Measurements from ENCODE around the gene ACE. TPM values are rescaled to one million over a fixed set of nuclear protein-coding genes. Genes with fewer than 3 reads are reported as not detected.

ACE gene
- total RNA-seq, 1 experiment from 2014 or later, result 5.4 TPM

- Histone ChIP-seq H2BK20ac (ENCODE audit: low read depth, low read length, poor library complexity, severe bottlenecking) (no peak overlapping the region), H3K14ac (ENCODE audit: insufficient read depth, low read length) (no peak overlapping the region), H4K5ac (ENCODE audit: insufficient read length, low read depth, low read length) (no peak overlapping the region), H3K27ac (ENCODE audit: insufficient read length, low read depth, low read length) (no peak overlapping the region), H3K4me2 (ENCODE audit: insufficient read depth, insufficient read length, low read length) (no peak overlapping the region), H3K9me3 (ENCODE audit: control insufficient read depth, low read depth, low read length) (no peaks in the 10 kb centered on the region), H2BK5ac (ENCODE audit: insufficient read length, low read length) (no peak overlapping the region), H3K4ac (ENCODE audit: low read depth, low read length) (no peak overlapping the region), H4K20me1 (ENCODE audit: control insufficient read depth, insufficient read depth, insufficient read length) (no peaks in the 10 kb centered on the region), H3K18ac (ENCODE audit: insufficient read length, low read depth, low read length) (no peak overlapping the region), H3K23ac (ENCODE audit: insufficient read length, low read depth, low read length) (no peak overlapping the region), H3T11ph (ENCODE audit: low read length) (no peak overlapping the region), H4K8ac (replicated peaks; ENCODE audit: insufficient read length, low read depth, low read length) (no peak overlapping the region), H3K79me1 (ENCODE audit: insufficient read depth, low read depth, low read length, poor library complexity, severe bottlenecking) (no peaks in the 10 kb centered on the region), H2AFZ (ENCODE audit: low read length) (no peak overlapping the region), H3K79me2 (ENCODE audit: insufficient read depth, low read length) (no peaks in the 10 kb centered on the region), H2BK12ac (ENCODE audit: insufficient read length, low read depth, low read length) (no peak overlapping the region), H3K9ac (ENCODE audit: extremely low read depth, insufficient read length, low read length) (no peak overlapping the region), H2BK120ac (ENCODE audit: low read depth, low read length, poor library complexity, severe bottlenecking) (no peak overlapping the region), H4K91ac (ENCODE audit: insufficient read length, low read depth, low read length) (no peak overlapping the region), H3K56ac (ENCODE audit: insufficient read length, low read depth, low read length) (no peak overlapping the region), H2BK15ac (ENCODE audit: low read depth, low read length) (no peak overlapping the region), H3K27me3 (ENCODE audit: insufficient read depth, low read length) (no peaks in the 10 kb centered on the region), H3K23me2 (ENCODE audit: insufficient read length, low read depth, low read length, poor library complexity, severe bottlenecking) (no peaks in the 10 kb centered on the region), H2AK5ac (ENCODE audit: insufficient read length, low read length) (no peak overlapping the region), H3K4me1 (ENCODE audit: insufficient read depth, low read length) (no peaks in the 10 kb centered on the region)
- DNase-seq, result peak; percentile 73
- H3K27me3 Mint-ChIP-seq (ENCODE audit: low read depth), result no peaks in the 10 kb centered on the region; the same call in 1 of the 2 replicates
- no peaks in the 10 kb centered on the region for H3K9me3 Mint-ChIP-seq
- WGBS (ENCODE audit: extremely low coverage, insufficient read length, low lambda C conversion rate), result no CpG with 5 or more reads among the region's 10 CpGs
- H3K4me3 Mint-ChIP-seq, result no peak overlapping the region
- no peaks in the 10 kb centered on the region; a peak in 1 of 7 replicates for H3K36me3 Mint-ChIP-seq (ENCODE audit: insufficient read depth in 1 of 3, low read depth in 3 of 3)
- H3K4me1 Mint-ChIP-seq, result peaks cover 0 to 6% of the 10 kb centered on the region in 2 experiments; a peak in 2 of 4 replicates
- H3K27ac Mint-ChIP-seq, result peak overlapping the region in 1 of 3 experiments; percentile 11; a peak in 1 of 7 replicates
- TF ChIP-seq CTCF (conservative IDR thresholded peaks at IDR 0.05), result 0 out of 3 replicates have a peak, but pooled peaks have one; percentile 30
Observed at GRCh38 chr17:63490329-63490728, 13.5 kb downstream of the ACE start.

Measured in H9 (cell line).